Measurements from ENCODE around the gene KBTBD12.

Gene KBTBD12

GRCh38 chr3:128021768-128022372 is 106.8 kb downstream of the KBTBD12 start:
- DNase-seq = no peak

DNA sequence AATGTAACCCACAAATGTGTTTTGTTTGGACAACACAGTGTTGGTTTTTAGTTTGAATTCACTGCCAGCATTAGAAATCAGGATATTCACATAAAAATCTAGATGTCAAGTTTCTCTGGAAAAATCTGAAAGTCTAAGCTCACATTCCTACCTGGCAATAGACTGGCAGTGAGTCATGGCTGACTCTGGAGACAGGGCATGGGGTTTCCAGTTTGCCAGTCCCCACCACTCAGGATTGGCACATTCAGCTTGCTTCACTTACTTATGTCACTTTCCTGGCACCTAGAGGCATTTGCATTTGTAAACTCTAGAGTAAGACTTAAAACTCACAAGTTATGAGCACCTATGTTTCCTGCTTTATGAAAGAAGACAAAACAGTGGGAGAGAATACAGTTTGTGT is 118.1 kb downstream of the KBTBD12 start:
- DNase-seq = no peak

DNA sequence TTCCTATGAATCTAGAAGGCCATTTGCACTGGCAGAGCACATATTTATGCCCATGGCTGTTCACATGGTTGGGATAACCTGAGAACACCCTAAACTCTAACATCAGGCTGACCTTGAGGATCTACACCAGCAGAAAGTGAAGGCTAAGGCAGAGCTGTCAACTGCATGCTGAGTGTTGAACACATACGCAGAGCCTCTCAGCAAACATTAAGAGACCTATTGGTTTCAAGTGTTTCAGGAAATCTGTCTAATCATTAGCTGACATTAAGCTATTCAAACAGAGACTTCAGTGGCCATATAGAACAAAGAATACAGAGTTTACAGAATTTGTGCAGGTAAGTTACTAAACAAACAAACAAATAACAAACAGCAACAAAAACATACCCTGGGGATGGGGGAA is 121.1 kb downstream of the KBTBD12 start:
- DNase-seq = no peak

Measured in activated CD4-positive, alpha-beta T cell treated with anti-CD3 and anti-CD28 coated beads, Interleukin-2, amount 50 U/mL, for 1 hour (primary cell).